Erythroblast (primary cell): ENCODE data around the gene TAB2.
"Not testable (repeated sequence)": the region's sequence is repeated elsewhere in the genome, so short reads cannot be mapped to it uniquely, and the experiment has no call there.

Source experiments
- GATA1 ChIP-seq: IDR thresholded peaks from 2 replicates; pipeline ENCODE4 v1.6.1; 2011; ENCODE audit warnings: low read depth, mild to moderate bottlenecking, control low read depth, low read length, moderate library complexity
- POLR2A ChIP-seq: IDR thresholded peaks from 2 replicates; pipeline ENCODE4 v1.6.1; 2011; ENCODE audit warnings: mild to moderate bottlenecking, low read length

DNA sequence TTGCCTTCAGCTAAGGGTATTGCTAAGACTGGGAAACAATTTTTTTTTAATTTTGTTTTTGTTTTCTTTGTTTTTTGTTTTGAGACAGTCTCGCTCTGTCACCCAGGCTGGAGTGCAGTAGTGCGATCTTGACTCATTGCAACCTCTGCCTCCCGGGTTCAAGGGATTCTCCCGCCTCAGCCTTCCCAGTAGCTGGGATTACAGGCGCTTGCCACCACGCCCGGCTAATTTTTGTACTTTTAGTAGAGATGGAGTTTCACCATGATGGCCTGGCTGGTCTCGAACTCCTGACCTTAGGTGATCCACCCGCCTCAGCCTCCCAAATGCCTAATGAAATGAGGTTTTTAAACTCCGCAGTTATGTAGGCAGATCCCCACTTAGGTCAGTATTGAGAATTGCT is 2.5 kb downstream of the TAB2 start:
- peak; percentile 0 for TF ChIP-seq POLR2A
- not testable (repeated sequence) for TF ChIP-seq GATA1
